Fibroblast of mammary gland (primary cell): Measurements from ENCODE around the gene ABHD4.

Source experiments
- DNase-seq: peaks from one replicate; pipeline ENCODE4 v3.0.0-alpha.2; 2010; ENCODE audit warnings: low read depth
- H3K4me3 ChIP-seq: 2 replicates; pipeline ENCODE4 v1.5.1; 2011; ENCODE audit warnings: low read depth, mild to moderate bottlenecking, low read length, moderate library complexity; ENCODE audit not compliant: control insufficient read depth
- CTCF ChIP-seq: conservative IDR thresholded peaks from 2 replicates; pipeline ENCODE4 v1.5.1; 2011; ENCODE audit warnings: low read depth, low read length, inconsistent platforms; ENCODE audit not compliant: control insufficient read depth, insufficient read depth

ABHD4 gene

GRCh38 chr14:22600027-22600426, 1.9 kb downstream of the ABHD4 start:
- TF ChIP-seq CTCF, result no peak
- H3K4me3 ChIP-seq, result no peak overlapping the region
- DNase-seq, result no peak

- DNase-seq, result no peak
- no peak for TF ChIP-seq CTCF
- no peak overlapping the region for H3K4me3 ChIP-seq
Observed at GRCh38 chr14:22601456-22601855, 3.4 kb downstream of the ABHD4 start.

DNA sequence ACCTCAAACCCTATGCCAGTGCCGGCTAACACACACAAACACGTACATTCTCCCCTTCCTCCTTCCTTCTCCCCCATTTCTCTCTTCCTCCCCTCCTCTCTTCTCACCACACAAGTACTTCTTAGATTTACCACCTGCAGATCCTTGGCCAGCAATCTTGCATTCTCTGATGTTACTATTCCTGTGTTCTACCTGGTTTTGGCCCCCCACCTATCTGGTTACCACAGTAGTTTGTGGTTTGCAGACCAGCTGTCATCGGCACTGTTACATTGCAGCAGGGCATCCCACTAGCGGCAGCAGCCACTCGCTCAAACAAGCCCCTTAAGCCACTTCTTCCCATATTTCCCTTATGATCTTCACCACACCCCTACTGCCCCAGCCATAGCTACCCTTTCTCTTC, 3.9 kb downstream of the ABHD4 start:
- no peak for DNase-seq
- no peak for TF ChIP-seq CTCF

DNA sequence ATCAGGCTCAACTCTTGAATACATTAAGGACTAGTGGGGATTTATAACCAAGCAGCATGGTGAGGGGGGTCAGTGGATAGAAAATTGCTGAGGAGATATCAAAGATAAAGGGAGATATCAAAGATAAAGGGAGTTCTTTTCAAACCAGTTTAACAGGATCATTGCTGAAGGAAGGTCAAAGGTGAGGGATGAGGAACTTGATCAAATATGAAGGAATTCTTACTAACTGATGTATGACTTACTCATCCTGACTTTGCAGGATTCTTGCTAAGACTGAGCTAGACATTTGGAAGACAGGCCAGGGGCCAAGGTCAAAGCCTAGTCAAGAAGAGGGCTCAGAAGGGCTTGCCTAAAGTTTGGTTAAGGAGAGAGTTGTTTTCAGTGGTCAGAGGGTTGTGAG, 4.8 kb downstream of the ABHD4 start:
- H3K4me3 ChIP-seq, result no peak overlapping the region
- no peak for TF ChIP-seq CTCF
- peak; percentile 65 for DNase-seq

More for the DNA sequence above, 3.9 kb downstream of the ABHD4 start:
- no peak overlapping the region for H3K4me3 ChIP-seq

DNA sequence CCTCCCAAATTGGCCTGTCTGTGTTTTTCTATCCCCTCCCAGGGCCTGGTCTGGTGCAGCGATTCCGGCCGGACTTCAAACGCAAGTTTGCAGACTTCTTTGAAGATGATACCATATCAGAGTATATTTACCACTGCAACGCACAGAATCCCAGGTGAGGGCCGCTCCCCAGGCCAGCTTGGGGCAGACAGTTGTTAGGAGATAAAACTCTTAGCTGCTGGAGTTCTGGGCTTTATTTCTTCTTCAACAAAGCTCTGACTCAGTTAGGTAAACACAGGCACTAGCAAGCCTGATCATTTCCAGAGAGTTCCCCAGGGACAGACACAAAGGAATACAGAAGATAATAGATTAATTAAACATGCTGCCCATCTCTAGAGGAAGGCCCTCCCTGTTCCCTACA, 8.3 kb downstream of the ABHD4 start:
- no peak overlapping the region for H3K4me3 ChIP-seq
- DNase-seq, result peak; percentile 36

DNA sequence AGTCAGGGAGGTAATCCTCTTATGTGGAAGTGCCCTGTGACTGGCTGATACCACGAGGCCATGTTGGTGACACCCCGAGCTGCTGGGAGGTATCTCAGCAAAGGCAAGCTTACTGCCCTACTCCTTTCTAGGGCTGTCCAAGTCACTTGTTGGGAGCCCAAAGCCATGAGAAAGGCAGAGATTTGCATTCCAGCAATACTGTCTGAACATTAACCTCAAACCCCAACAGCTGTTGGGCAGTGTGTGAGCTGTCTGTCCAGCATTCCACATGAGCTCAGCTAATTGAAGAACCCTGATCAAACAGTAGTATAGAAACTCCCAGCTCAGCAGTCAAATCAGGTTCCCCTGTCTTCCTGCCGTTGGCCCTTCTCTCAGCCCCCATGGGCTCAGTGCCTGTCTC, 9.2 kb downstream of the ABHD4 start:
- no peak for TF ChIP-seq CTCF
- H3K4me3 ChIP-seq, result no peak overlapping the region
- DNase-seq, result no peak

More for the DNA sequence above, 8.3 kb downstream of the ABHD4 start:
- TF ChIP-seq CTCF, result no peak

GRCh38 chr14:22610931-22611330, 12.8 kb downstream of the ABHD4 start:
- DNase-seq, result no peak
- no peak for TF ChIP-seq CTCF
- H3K4me3 ChIP-seq, result no peak overlapping the region
